HepG2 (cell line): ENCODE results near the gene RANGRF. TPM values are rescaled to one million over a fixed set of nuclear protein-coding genes. Genes with fewer than 3 reads are reported as not detected.

Experiments used
- HNF1B ChIP-seq: sonication (generic); formaldehyde crosslinking; IDR thresholded peaks from 2 replicates; pipeline ENCODE4 v1.5.1; 2020; ENCODE audit warnings: mild to moderate bottlenecking, moderate library complexity, missing genetic modification reagents
- KDM2A ChIP-seq: sonication (generic); formaldehyde crosslinking; IDR thresholded peaks from 2 replicates; pipeline ENCODE4 v1.4.0; 2020; ENCODE audit warnings: low read depth, missing genetic modification reagents, borderline replicate concordance
- KLF16 ChIP-seq, 2 experiments: sonication (generic) in 1 of 2; formaldehyde crosslinking in 1 of 2; IDR thresholded peaks; 2 replicates each; pipeline versions ENCODE4 v1.6.1 to v1.8.0; 2016 to 2023; ENCODE audit warnings: missing genetic modification reagents in 2 of 2, missing compliant biosample characterization in 1 of 2
- MIXL1 ChIP-seq: IDR thresholded peaks from 2 replicates; pipeline ENCODE4 v1.6.1; 2016
- MXD4 ChIP-seq: IDR thresholded peaks from 2 replicates; pipeline ENCODE4 v1.6.1; 2016; ENCODE audit warnings: mild to moderate bottlenecking, missing biosample characterization, missing genetic modification reagents
- PAWR ChIP-seq: sonication (generic); formaldehyde crosslinking; IDR thresholded peaks from 2 replicates; pipeline ENCODE4 v1.4.0; 2020; ENCODE audit warnings: missing genetic modification reagents, mild to moderate bottlenecking, borderline replicate concordance
- PITX1 ChIP-seq: sonication (generic); formaldehyde crosslinking; IDR thresholded peaks from 2 replicates; pipeline ENCODE4 v1.5.1; 2020; ENCODE audit warnings: mild to moderate bottlenecking, missing genetic modification reagents
- SALL1 ChIP-seq: sonication (generic); formaldehyde crosslinking; IDR thresholded peaks from 2 replicates; pipeline ENCODE4 v1.8.0; 2022; ENCODE audit warnings: mild to moderate bottlenecking, missing genetic modification reagents
- SALL2 ChIP-seq: sonication (generic); formaldehyde crosslinking; IDR thresholded peaks from 2 replicates; pipeline ENCODE4 v1.8.1; 2023; ENCODE audit warnings: mild to moderate bottlenecking, missing genetic modification reagents, inconsistent platforms
- SRSF1 ChIP-seq: fragments of 200-400 bp; formaldehyde crosslinking; optimal IDR thresholded peaks from 2 replicates; pipeline ENCODE3; 2017; ENCODE audit warnings: mild to moderate bottlenecking, low read depth, low read length, moderate library complexity
- STAG1 ChIP-seq: sonication (generic); formaldehyde crosslinking; IDR thresholded peaks from 2 replicates; pipeline ENCODE4 v1.4.0; 2020; ENCODE audit warnings: missing genetic modification reagents
- U2AF2 ChIP-seq: fragments of 200-400 bp; formaldehyde crosslinking; IDR thresholded peaks from 2 replicates; pipeline ENCODE4 v1.6.1; 2017; ENCODE audit warnings: low read depth, mild to moderate bottlenecking, low read length
- ZBTB14 ChIP-seq: sonication (generic); formaldehyde crosslinking; IDR thresholded peaks from 2 replicates; pipeline ENCODE4 v1.4.0; 2020; ENCODE audit warnings: missing genetic modification reagents
- ZNF230 ChIP-seq: sonication (generic); formaldehyde crosslinking; IDR thresholded peaks from 2 replicates; pipeline ENCODE4 v1.4.0; 2020; ENCODE audit warnings: mild to moderate bottlenecking, missing genetic modification reagents
- ZNF335 ChIP-seq: sonication (generic); formaldehyde crosslinking; IDR thresholded peaks from 2 replicates; pipeline ENCODE4 v1.4.0; 2020; ENCODE audit warnings: missing genetic modification reagents
- ZNF343 ChIP-seq: sonication (generic); formaldehyde crosslinking; IDR thresholded peaks from 2 replicates; pipeline ENCODE4 v1.4.0; 2020; ENCODE audit warnings: mild to moderate bottlenecking, missing genetic modification reagents
- polyA plus RNA-seq, 8 experiments: library from polyadenylated mRNA; depleted of rRNA in 3 of 8; stranded (reverse) in 7 of 8; unstranded in 1 of 8; fragments of >200 nt; fragmentation: Illumina TruSeq in 4 of 8; extraction: Trizol in 4 of 8; gene quantifications; 2 replicates each; pipeline versions ENCODE4 v1.2.1 to v1.2.3, GENCODE V29; 2011 to 2016; ENCODE audit warnings: low read depth in 4 of 8, missing spikeins in 1 of 8, mixed read lengths in 1 of 8; ENCODE audit not compliant: insufficient read depth in 1 of 8
- total RNA-seq, 5 experiments: library from RNA; depleted of rRNA; stranded (reverse); fragments of >200 nt; fragmentation: Illumina TruSeq; extraction: Trizol; gene quantifications; 2 replicates each; pipeline ENCODE4 v1.2.3, GENCODE V29; 2016; ENCODE audit warnings: low read depth in 1 of 5
- TF ChIP-seq, protein P1 (sequence below): sonication (generic); formaldehyde crosslinking; IDR thresholded peaks from 2 replicates; pipeline ENCODE4 v1.4.0; 2020; ENCODE audit warnings: missing genetic modification reagents, borderline replicate concordance
- TF ChIP-seq, protein P2 (sequence below): sonication (generic); formaldehyde crosslinking; IDR thresholded peaks from 2 replicates; pipeline ENCODE4 v1.8.1; 2023; ENCODE audit warnings: missing genetic modification reagents, mild to moderate bottlenecking, borderline replicate concordance

The RANGRF gene
- total and polyA plus RNA-seq, 2 of the 13 experiments (the other 11 are each of a cell fraction or from before 2014, with no cell fraction given) = 18.6 to 40.7 TPM

DNA sequence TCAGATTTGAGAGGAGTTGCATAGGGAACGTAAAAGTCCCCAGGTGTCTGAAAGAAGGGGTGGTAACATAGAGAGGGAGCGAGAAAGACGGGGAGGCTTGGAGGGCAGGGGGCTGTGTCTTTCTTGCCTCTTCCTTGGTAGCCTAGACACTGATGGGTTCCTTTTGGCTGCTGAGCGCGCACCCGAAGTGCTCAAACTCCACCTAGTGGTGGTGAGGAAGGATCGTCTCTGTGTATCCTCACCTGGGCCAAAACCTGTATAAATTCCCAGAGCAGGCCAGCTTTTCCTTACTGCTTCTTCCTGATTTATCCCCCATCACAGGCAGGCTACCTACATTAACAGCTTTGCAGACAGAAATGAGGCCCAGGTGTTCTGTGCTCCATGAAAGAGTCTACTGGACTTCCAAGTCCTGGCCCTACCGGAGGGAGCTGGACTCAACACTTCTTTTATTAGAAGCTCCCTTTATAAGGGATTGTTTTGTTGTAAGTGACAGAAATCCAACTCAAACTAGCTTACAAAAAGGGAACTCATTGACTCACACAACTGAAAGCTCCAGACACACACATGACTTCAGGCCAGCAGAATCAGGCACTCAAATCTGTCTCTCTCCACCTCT is 12.3 kb downstream of the RANGRF start (continued):
- TF ChIP-seq ZNF230 (CRISPR knock-in tag) (0 out of 2 replicates have a peak, but pooled peaks have one; percentile 28), PAWR (CRISPR knock-in tag) (no peak), ZNF343 (0 out of 2 replicates have a peak, but pooled peaks have one; percentile 38), ZNF335 (CRISPR knock-in tag) (0 out of 2 replicates have a peak, but pooled peaks have one; percentile 49), STAG1 (CRISPR knock-in tag) (peak; percentile 95), ZBTB14 (0 out of 2 replicates have a peak, but pooled peaks have one; percentile 28), KDM2A (CRISPR knock-in tag) (peak; percentile 61; the same call in 1 of the 2 replicates), HNF1B (CRISPR knock-in tag) (peak; percentile 60; the same call in 1 of the 2 replicates), PITX1 (peak; percentile 21; the same call in 1 of the 2 replicates), MIXL1 (CRISPR knock-in tag) (peak; percentile 53; the same call in 1 of the 2 replicates), U2AF2 (no peak), MXD4 (CRISPR knock-in tag) (no peak; the same call in 1 of the 2 replicates), SRSF1 (no peak), SALL1 (CRISPR knock-in tag) (peak; percentile 52; the same call in 1 of the 2 replicates), SALL2 (CRISPR knock-in tag) (no peak), KLF16 (CRISPR knock-in tag; IDR thresholded peaks at IDR 0.05) (0 out of 4 replicates have a peak, but pooled peaks of 1 of the 2 experiments have one; percentile 26)
- TF ChIP-seq, protein P1, sequence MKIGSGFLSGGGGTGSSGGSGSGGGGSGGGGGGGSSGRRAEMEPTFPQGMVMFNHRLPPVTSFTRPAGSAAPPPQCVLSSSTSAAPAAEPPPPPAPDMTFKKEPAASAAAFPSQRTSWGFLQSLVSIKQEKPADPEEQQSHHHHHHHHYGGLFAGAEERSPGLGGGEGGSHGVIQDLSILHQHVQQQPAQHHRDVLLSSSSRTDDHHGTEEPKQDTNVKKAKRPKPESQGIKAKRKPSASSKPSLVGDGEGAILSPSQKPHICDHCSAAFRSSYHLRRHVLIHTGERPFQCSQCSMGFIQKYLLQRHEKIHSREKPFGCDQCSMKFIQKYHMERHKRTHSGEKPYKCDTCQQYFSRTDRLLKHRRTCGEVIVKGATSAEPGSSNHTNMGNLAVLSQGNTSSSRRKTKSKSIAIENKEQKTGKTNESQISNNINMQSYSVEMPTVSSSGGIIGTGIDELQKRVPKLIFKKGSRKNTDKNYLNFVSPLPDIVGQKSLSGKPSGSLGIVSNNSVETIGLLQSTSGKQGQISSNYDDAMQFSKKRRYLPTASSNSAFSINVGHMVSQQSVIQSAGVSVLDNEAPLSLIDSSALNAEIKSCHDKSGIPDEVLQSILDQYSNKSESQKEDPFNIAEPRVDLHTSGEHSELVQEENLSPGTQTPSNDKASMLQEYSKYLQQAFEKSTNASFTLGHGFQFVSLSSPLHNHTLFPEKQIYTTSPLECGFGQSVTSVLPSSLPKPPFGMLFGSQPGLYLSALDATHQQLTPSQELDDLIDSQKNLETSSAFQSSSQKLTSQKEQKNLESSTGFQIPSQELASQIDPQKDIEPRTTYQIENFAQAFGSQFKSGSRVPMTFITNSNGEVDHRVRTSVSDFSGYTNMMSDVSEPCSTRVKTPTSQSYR = no peak
- TF ChIP-seq, protein P2, sequence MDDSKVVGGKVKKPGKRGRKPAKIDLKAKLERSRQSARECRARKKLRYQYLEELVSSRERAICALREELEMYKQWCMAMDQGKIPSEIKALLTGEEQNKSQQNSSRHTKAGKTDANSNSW = no peak
